Colonic mucosa (tissue), 4 donors: Measurements from ENCODE around the gene C12orf76. TPM values are rescaled to one million over a fixed set of nuclear protein-coding genes. Genes with fewer than 3 reads are reported as not detected.
A peak's percentile ranks its signal among the peaks of the same experiment; 100 is the strongest.

Source experiments
- DNase-seq: peaks from one replicate; pipeline ENCODE4 v3.0.0-alpha.2; 2020
- H3K27ac ChIP-seq: fragments of 200-600 bp; one replicate; pipeline ENCODE4 v1.8.0; 2021
- H3K27me3 ChIP-seq: fragments of 200-600 bp; one replicate; pipeline ENCODE4 v1.8.0; 2021
- H3K36me3 ChIP-seq: fragments of 200-600 bp; one replicate; pipeline ENCODE4 v1.8.0; 2021
- H3K4me1 ChIP-seq: fragments of 200-600 bp; one replicate; pipeline ENCODE4 v1.8.0; 2021; ENCODE audit warnings: mild to moderate bottlenecking
- H3K4me3 ChIP-seq: fragments of 200-600 bp; one replicate; pipeline ENCODE4 v1.8.0; 2021
- H3K9ac ChIP-seq, 2 donors: one replicate each; pipeline ENCODE4 v1.7.0; 2013; ENCODE audit warnings: control low read depth in 2 of 2, low read depth in 2 of 2, low read length in 2 of 2
- H3K9me3 ChIP-seq: fragments of 200-600 bp; one replicate; pipeline ENCODE4 v1.8.0; 2021
- CTCF ChIP-seq: fragments of 200-600 bp; IDR thresholded peaks from one replicate; pipeline ENCODE4 v1.8.0; 2022; ENCODE audit warnings: antibody characterized with exemption, mild to moderate bottlenecking
- intact Hi-C: fragments of 100-400 bp; cut with DNase I; formaldehyde crosslinking; loops from one replicate; pipeline ENCODE4 v1.14.1; 2022
- total RNA-seq, 2 donors: library from RNA; stranded (reverse); fragmentation: NEBNext Ultra II Directional in 1 of 2; extraction: Animal tissue kit (Norgen Biotek cat#: 25700) in 1 of 2; gene quantifications; one replicate each; pipeline ENCODE4 v1.2.1, GENCODE V29; 2021
- donor health status: healthy.
- donor health status: DM: no; HTN: no; CAD: no.
- donor health status: DM: no; HTN: no; CAD: no.

The C12orf76 gene
- total RNA-seq, 2 donors from 2014 or later = 7.2 to 8.4 TPM

- Histone ChIP-seq H3K4me3 (peak overlapping the region; percentile 90), H3K27me3 (no peaks in the 10 kb centered on the region), H3K9ac (peak overlapping the region in 1 of 2 donors; percentile 83), H3K9me3 (no peaks in the 10 kb centered on the region), H3K4me1 (no peaks in the 10 kb centered on the region), H3K36me3 (no peaks in the 10 kb centered on the region), H3K27ac (peak overlapping the region; percentile 72)
- DNase-seq = no peak
- intact Hi-C loops = loop anchor here (10.0 kb wide), 1 partner anchor 62 kb away; no protein-coding TSS in a partner anchor
- TF ChIP-seq CTCF = no peak
Observed at GRCh38 chr12:109996483-109996853, 51.9 kb downstream of the C12orf76 start.

- no peaks in the 10 kb centered on the region for H3K4me1 ChIP-seq
- intact Hi-C loops = loop anchor here (10.0 kb wide), 1 partner anchor 61 kb away; no protein-coding TSS in a partner anchor
- no peaks in the 10 kb centered on the region for H3K9me3 ChIP-seq
Observed at GRCh38 chr12:109995686-109996482, 52.4 kb downstream of the C12orf76 start, which contains the start of gene GIT2. Gene GIT2 (minus strand): TSS chr12:109996368. CDS start chr12:109996224, 144 bp downstream.

GRCh38 chr12:109995361-109995685 lies 53.0 kb downstream of the C12orf76 start:
- Histone ChIP-seq H3K4me3 (peak overlapping the region; percentile 90), H3K9me3 (no peaks in the 10 kb centered on the region), H3K27ac (peak overlapping the region; percentile 72), H3K27me3 (no peaks in the 10 kb centered on the region), H3K36me3 (no peaks in the 10 kb centered on the region), H3K9ac (peak overlapping the region; percentile 83 to 97), H3K4me1 (no peaks in the 10 kb centered on the region)
- no peak for DNase-seq
- TF ChIP-seq CTCF = no peak
- intact Hi-C loops = loop anchor here (10.0 kb wide), 1 partner anchor 61 kb away; no protein-coding TSS in a partner anchor

More at GRCh38 chr12:109995686-109996482, 52.4 kb downstream of the C12orf76 start, which contains the start of gene GIT2:
- DNase-seq = peak; percentile 94
- no peak for TF ChIP-seq CTCF
- Histone ChIP-seq H3K27ac (peak within 1 kb of the TSS; percentile 72), H3K4me3 (peak within 1 kb of the TSS; percentile 90), H3K36me3 (no peaks in the 10 kb centered on the region), H3K27me3 (no peaks in the 10 kb centered on the region), H3K9ac (peak within 1 kb of the TSS; percentile 83 to 97)

GRCh38 chr12:109994401-109995175 lies 53.7 kb downstream of the C12orf76 start:
- Histone ChIP-seq H3K4me1 (no peaks in the 10 kb centered on the region), H3K27me3 (no peaks in the 10 kb centered on the region), H3K36me3 (peaks cover under 1% of the 10 kb centered on the region), H3K4me3 (peak overlapping the region; percentile 90), H3K9ac (peak overlapping the region in 1 of 2 donors; percentile 83), H3K27ac (peak overlapping the region; percentile 72), H3K9me3 (no peaks in the 10 kb centered on the region)
- DNase-seq = no peak
- intact Hi-C loops = loop anchor here (10.0 kb wide), 1 partner anchor 60 kb away; no protein-coding TSS in a partner anchor
- no peak for TF ChIP-seq CTCF

GRCh38 chr12:109993091-109993490 lies 55.2 kb downstream of the C12orf76 start:
- Histone ChIP-seq H3K4me1 (no peaks in the 10 kb centered on the region), H3K36me3 (peaks cover 5% of the 10 kb centered on the region), H3K27me3 (no peaks in the 10 kb centered on the region), H3K9me3 (no peaks in the 10 kb centered on the region), H3K9ac (no peak overlapping the region), H3K27ac (no peak overlapping the region), H3K4me3 (no peak overlapping the region)
- DNase-seq = no peak
- TF ChIP-seq CTCF = no peak
- intact Hi-C loops = loop anchor here (10.0 kb wide), 1 partner anchor 58 kb away; no protein-coding TSS in a partner anchor
